K562 (cell line): ENCODE data around the gene ID2. TPM values are rescaled to one million over a fixed set of nuclear protein-coding genes. Genes with fewer than 3 reads are reported as not detected.

Source experiments
- ATAC-seq: fragments of 200-7000 bp; cut with Tn5 transposase; 3 replicates; pipeline ENCODE4 v1.9.1; 2020; ENCODE audit warnings: moderate library complexity
- BruUV-seq: library from RNA; stranded (reverse); fragments of 400-500 nt; replicated peaks from 2 replicates; lab custom pipeline; 2021; lab: Mats Ljungman, UMichigan
- CTCF ChIA-PET: fragments of 300-600 bp; formaldehyde crosslinking; extraction: SDS; loops from one replicate; lab custom pipeline; 2021; ENCODE audit warnings: low intra/inter-chr PET ratio; lab: Yijun Ruan, JAX
- POLR2A ChIA-PET: fragments of 300-600, 350-650 bp; sonication (Branson Sonifier 250); formaldehyde crosslinking; extraction: SDS; loops from one replicate; lab custom pipeline; 2021; ENCODE audit warnings: antibody characterized with exemption, inconsistent platforms; lab: Yijun Ruan, JAX
- DNase-seq, 4 experiments: peaks; one replicate each; pipeline versions ENCODE4 v3.0.0 to v3.0.0-alpha.2; 2011 to 2018; ENCODE audit warnings: low spot score in 3 of 4, mixed read lengths in 3 of 4; ENCODE audit errors: extremely low read depth in 1 of 4
- FAIRE-seq: peaks from 2 replicates; lab custom pipeline; 2011; peaks lifted over from hg19 to GRCh38; lab: Jason Lieb, UNC
- H2AFZ ChIP-seq: 2 replicates; pipeline ENCODE4 v1.6.0; 2011; ENCODE audit warnings: low read depth, low read length, control low read depth, inconsistent platforms
- H3K27ac ChIP-seq: fragments of 200-600 bp; 3 replicates; pipeline ENCODE4 v1.8.0; 2011; ENCODE audit warnings: low read depth, mild to moderate bottlenecking, control low read depth, inconsistent platforms, low read length, moderate library complexity, mixed read lengths; ENCODE audit errors: extremely low read depth
- H3K27me3 ChIP-seq, 2 experiments: fragments of 300-600 bp in 1 of 2; 2 replicates in 1 of 2; 3 replicates in 1 of 2; pipeline versions ENCODE4 v1.6.0 to v1.8.0; 2011; ENCODE audit warnings: inconsistent platforms in 2 of 2, low read length in 2 of 2, mild to moderate bottlenecking in 1 of 2, mixed read lengths in 1 of 2, moderate library complexity in 1 of 2; ENCODE audit not compliant: control insufficient read depth in 2 of 2, insufficient read depth in 2 of 2
- H3K36me3 ChIP-seq: fragments of 300-600 bp; 3 replicates; pipeline ENCODE4 v1.8.0; 2011; ENCODE audit warnings: mild to moderate bottlenecking, low read length, inconsistent platforms; ENCODE audit not compliant: control insufficient read depth, insufficient read depth
- H3K4me1 ChIP-seq, 2 experiments: fragments of 200-600 bp in 1 of 2; replicated peaks in 1 of 2; 2 replicates in 1 of 2; 3 replicates in 1 of 2; pipeline versions ENCODE4 v1.5.1 to v1.8.0; 2011; ENCODE audit warnings: inconsistent platforms in 2 of 2, low read length in 2 of 2, mild to moderate bottlenecking in 1 of 2, mixed read lengths in 1 of 2, moderate library complexity in 1 of 2; ENCODE audit not compliant: control insufficient read depth in 2 of 2, insufficient read depth in 2 of 2
- H3K4me2 ChIP-seq: 2 replicates; pipeline ENCODE4 v1.6.1; 2011; ENCODE audit warnings: low read length, control low read depth, inconsistent platforms, mixed read lengths; ENCODE audit not compliant: insufficient read depth
- H3K4me3 ChIP-seq: fragments of 200-600 bp; sonication (generic), shearing (Covaris generic); 2 replicates; pipeline ENCODE4 v1.5.1; 2016; ENCODE audit warnings: control low read depth, inconsistent platforms
- H3K79me2 ChIP-seq: fragments of 200-600 bp; 3 replicates; pipeline ENCODE4 v1.8.0; 2011; ENCODE audit warnings: low read length, inconsistent platforms; ENCODE audit not compliant: control insufficient read depth, insufficient read depth
- H3K9ac ChIP-seq, 2 experiments: 2 replicates each; pipeline versions ENCODE4 v1.6.0 to v1.6.1; 2011; ENCODE audit warnings: low read depth in 2 of 2, low read length in 2 of 2, control low read depth in 1 of 2, inconsistent platforms in 1 of 2, mild to moderate bottlenecking in 1 of 2, mixed read lengths in 1 of 2; ENCODE audit not compliant: insufficient read depth in 1 of 2
- H3K9me1 ChIP-seq: one replicate; pipeline ENCODE4 v1.6.0; 2011; ENCODE audit warnings: inconsistent platforms, mild to moderate bottlenecking, low read length, moderate library complexity; ENCODE audit not compliant: control insufficient read depth, insufficient read depth
- H3K9me3 ChIP-seq: replicated peaks from 2 replicates; pipeline ENCODE4 v1.5.1; 2011; ENCODE audit warnings: low read depth, low read length, inconsistent platforms; ENCODE audit not compliant: control insufficient read depth, insufficient read depth
- H4K20me1 ChIP-seq: replicated peaks from 2 replicates; pipeline ENCODE4 v1.6.1; 2011; ENCODE audit warnings: low read length, inconsistent platforms, mixed read lengths; ENCODE audit not compliant: control insufficient read depth, insufficient read depth
- ETV1 ChIP-seq: fragments of 450-650 bp; conservative IDR thresholded peaks from 2 replicates; pipeline ENCODE4 v1.6.1; 2016; ENCODE audit warnings: missing genetic modification characterization, control low read depth, low read depth, missing compliant biosample characterization
- KDM2B ChIP-seq: fragments of 250-450 bp; sonication (Bioruptor Pico); IDR thresholded peaks from 2 replicates; pipeline ENCODE4 v1.8.0; 2021; ENCODE audit warnings: mild to moderate bottlenecking, moderate library complexity
- MAFF ChIP-seq: IDR thresholded peaks from 2 replicates; pipeline ENCODE4 v1.6.1; 2012; ENCODE audit warnings: low read length, improper control_type of control experiment
- NFRKB ChIP-seq: fragments of 450-650 bp; IDR thresholded peaks from 2 replicates; pipeline ENCODE4 v1.6.1; 2016; ENCODE audit warnings: low read depth
- RAD21 ChIP-seq, 2 experiments: fragments of 250-450 bp in 1 of 2; fragments of 450-650 bp in 1 of 2; sonication (Bioruptor Pico) in 1 of 2; formaldehyde crosslinking in 1 of 2; IDR thresholded peaks in 1 of 2; conservative IDR thresholded peaks in 1 of 2; 2 replicates each; pipeline versions ENCODE4 v1.4.0 to v1.8.0; 2020 to 2022; ENCODE audit warnings: mild to moderate bottlenecking in 2 of 2, moderate library complexity in 1 of 2
- RBM17 ChIP-seq: fragments of 200-400 bp; formaldehyde crosslinking; IDR thresholded peaks from 2 replicates; pipeline ENCODE4 v1.6.1; 2017; ENCODE audit warnings: low read depth, mild to moderate bottlenecking, low read length, borderline replicate concordance
- RUNX1 ChIP-seq: sonication (generic); IDR thresholded peaks from 2 replicates; pipeline ENCODE4 v1.6.1; 2016; ENCODE audit warnings: antibody characterized with exemption, low read depth
- SMAD1 ChIP-seq: fragments of 150-350 bp; IDR thresholded peaks from 2 replicates; pipeline ENCODE4 v1.6.1; 2014; ENCODE audit warnings: low read length, low read depth; ENCODE audit not compliant: partially characterized antibody
- SRF ChIP-seq, 2 experiments: fragments of 250-450, 450-650 bp in 1 of 2; sonication (Bioruptor Pico) in 1 of 2; sonication (generic) in 1 of 2; formaldehyde crosslinking; IDR thresholded peaks; 2 replicates each; pipeline versions ENCODE4 v1.5.0 to v1.5.1; 2020 to 2022; ENCODE audit warnings: mild to moderate bottlenecking in 1 of 2, missing genetic modification reagents in 1 of 2
- TSC22D4 ChIP-seq: fragments of 450-650 bp; IDR thresholded peaks from 2 replicates; pipeline ENCODE4 v1.6.1; 2016; ENCODE audit warnings: missing genetic modification characterization, missing biosample characterization, control low read depth
- ZBTB43 ChIP-seq: sonication (generic); formaldehyde crosslinking; IDR thresholded peaks from 2 replicates; pipeline ENCODE4 v1.8.0; 2023; ENCODE audit warnings: mild to moderate bottlenecking, missing genetic modification reagents
- ZFP36 ChIP-seq: fragments of 150-350 bp; IDR thresholded peaks from 2 replicates; pipeline ENCODE4 v1.6.1; 2018; ENCODE audit warnings: low read length, low read depth; ENCODE audit not compliant: partially characterized antibody
- ZNF696 ChIP-seq: fragments of 250-450 bp; sonication (Bioruptor Pico); conservative IDR thresholded peaks from 2 replicates; pipeline ENCODE4 v1.4.0; 2020; ENCODE audit warnings: mild to moderate bottlenecking, moderate library complexity
- ZNF764 ChIP-seq: fragments of 250-450 bp; sonication (Bioruptor Pico); IDR thresholded peaks from 2 replicates; pipeline ENCODE4 v1.4.0; 2020; ENCODE audit warnings: low read depth, mild to moderate bottlenecking, moderate library complexity
- WGBS: fragments of 100-300 bp; shearing (Covaris generic); methylation state at CpG from one replicate; pipeline ENCODE4 v1.1.6; 2016; ENCODE audit warnings: low coverage, mixed read lengths; ENCODE audit not compliant: insufficient coverage; ENCODE audit errors: missing lambda C conversion rate; 5-methylcytosine and 5-hydroxymethylcytosine counted together
- in situ Hi-C: fragments of 300-500 bp; cut with MboI; formaldehyde crosslinking; loops from 4 replicates; pipeline ENCODE4 v1.15.0; 2018; ENCODE audit warnings: inconsistent platforms, mixed read lengths
- intact Hi-C: fragments of 100-400 bp; cut with micrococcal nuclease; formaldehyde crosslinking; loops from 2 replicates; pipeline ENCODE4 v1.14.2; 2022
- polyA plus RNA-seq, 8 experiments: library from polyadenylated mRNA; depleted of rRNA in 4 of 8; stranded (reverse) in 5 of 8; unstranded in 3 of 8; fragments of >200 nt; fragmentation: Nextera tagmentation in 2 of 8; fragmentation: Illumina TruSeq in 1 of 8; extraction: Ambion mirVana in 2 of 8; extraction: Trizol in 1 of 8; gene quantifications; 2 replicates each; pipeline versions ENCODE4 v1.2.1 to v1.2.3, GENCODE V29; 2011 to 2014; ENCODE audit warnings: inconsistent platforms in 1 of 8, missing spikeins in 1 of 8
- total RNA-seq, 7 experiments: library from RNA; depleted of rRNA in 6 of 7; stranded (reverse); fragments of >200 nt in 6 of 7; fragmentation: Illumina TruSeq in 2 of 7; extraction: Trizol in 2 of 7; gene quantifications; 2 replicates each; pipeline versions ENCODE4 v1.2.1 to v1.2.3, GENCODE V29; 2011 to 2021; ENCODE audit warnings: low replicate concordance in 1 of 7
- TF ChIP-seq, protein P1 (sequence below): fragments of 250-450 bp; sonication (Bioruptor Pico); IDR thresholded peaks from 2 replicates; pipeline ENCODE4 v1.8.0; 2022; ENCODE audit warnings: inconsistent platforms, mild to moderate bottlenecking, moderate library complexity, borderline replicate concordance
- TF ChIP-seq, protein P2 (sequence below): fragments of 450-650 bp; IDR thresholded peaks from 2 replicates; pipeline ENCODE4 v1.7.0; 2016; ENCODE audit warnings: borderline replicate concordance

ID2 gene
- total and polyA plus RNA-seq, 9 of the 15 experiments (the other 6 are each of a cell fraction or from before 2014, with no cell fraction given): 8.0 to 35.7 (median 16.6) TPM

DNA sequence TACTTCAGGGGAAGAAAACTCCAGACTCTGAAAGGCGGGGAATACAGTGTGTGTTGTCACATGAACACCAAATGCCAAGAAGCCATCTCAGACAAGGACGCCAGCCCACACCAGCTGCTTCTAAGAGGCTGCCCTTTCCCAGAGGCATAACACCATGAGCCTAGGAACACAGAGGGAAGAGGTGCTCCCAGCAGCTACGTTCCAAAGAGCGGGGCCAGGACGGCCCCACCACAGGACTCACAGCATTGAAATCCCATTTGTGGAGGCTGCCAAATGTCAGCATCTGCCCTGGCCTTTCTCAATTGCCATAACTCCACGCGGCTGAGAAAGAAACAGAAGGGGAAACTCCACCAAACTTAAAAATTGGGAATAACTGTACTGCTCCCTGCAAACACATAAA, 20.1 kb upstream of the ID2 start (continued):
- no peak for TF ChIP-seq RAD21 (CRISPR knock-in tag; conservative IDR thresholded peaks at IDR 0.05 in 1 of 2, IDR thresholded peaks at IDR 0.05 in 1 of 2)
- TF ChIP-seq ZNF696 (CRISPR knock-in tag): no peak
- TF ChIP-seq SRF (CRISPR knock-in tag; IDR thresholded peaks at IDR 0.05): no peak
- TF ChIP-seq ZNF764 (CRISPR knock-in tag): no peak

- ChIA-PET CTCF (interaction anchor here (1.3 kb wide), 1 partner anchor 137 kb away, joined by 3 read pairs; no protein-coding TSS in a partner anchor), POLR2A (interaction anchor here (0.6 to 2.4 kb wide), 7 partner anchors 10 to 137 kb away, joined by 3 to 20 read pairs (median 3); partner anchors contain the start of gene ID2)
- no peak overlapping the region for H3K4me3 ChIP-seq
- peak; percentile 76 for FAIRE-seq
- peak in 3 of 4 experiments; percentile 31 to 59 (median 59) for DNase-seq
- no peaks in the 10 kb centered on the region for H3K27me3 ChIP-seq
- H3K9me3 ChIP-seq: no peaks in the 10 kb centered on the region
- no peaks in the 10 kb centered on the region for H3K9me1 ChIP-seq
- no peaks in the 10 kb centered on the region for H3K79me2 ChIP-seq
- intact Hi-C loops (no loop called here), in situ Hi-C loops (no loop called here)
- no TSS peak for BruUV-seq
- peaks cover 11 to 30% of the 10 kb centered on the region in 2 experiments for H3K4me1 ChIP-seq
- no peaks in the 10 kb centered on the region for H3K36me3 ChIP-seq
- no peak overlapping the region for H3K27ac ChIP-seq
- ATAC-seq: peak; percentile 65
- H3K4me2 ChIP-seq: peak overlapping the region; percentile 15; the same call in 1 of the 2 replicates
- 34% methylated on average over 9 of the region's 10 CpGs for WGBS
- peak overlapping the region in 1 of 2 experiments; percentile 4; a peak in 1 of 4 replicates for H3K9ac ChIP-seq
- H4K20me1 ChIP-seq: no peaks in the 10 kb centered on the region
- peak overlapping the region; percentile 71 for H2AFZ ChIP-seq
- TF ChIP-seq ZBTB43 (CRISPR knock-in tag) (no peak), SMAD1 (no peak), RBM17 (no peak), TSC22D4 (no peak), NFRKB (no peak), ETV1 (tag) (no peak), KDM2B (CRISPR knock-in tag) (no peak), RUNX1 (no peak), MAFF (peak; percentile 47; the same call in 1 of the 2 replicates), ZFP36 (no peak)
- TF ChIP-seq, protein P1, sequence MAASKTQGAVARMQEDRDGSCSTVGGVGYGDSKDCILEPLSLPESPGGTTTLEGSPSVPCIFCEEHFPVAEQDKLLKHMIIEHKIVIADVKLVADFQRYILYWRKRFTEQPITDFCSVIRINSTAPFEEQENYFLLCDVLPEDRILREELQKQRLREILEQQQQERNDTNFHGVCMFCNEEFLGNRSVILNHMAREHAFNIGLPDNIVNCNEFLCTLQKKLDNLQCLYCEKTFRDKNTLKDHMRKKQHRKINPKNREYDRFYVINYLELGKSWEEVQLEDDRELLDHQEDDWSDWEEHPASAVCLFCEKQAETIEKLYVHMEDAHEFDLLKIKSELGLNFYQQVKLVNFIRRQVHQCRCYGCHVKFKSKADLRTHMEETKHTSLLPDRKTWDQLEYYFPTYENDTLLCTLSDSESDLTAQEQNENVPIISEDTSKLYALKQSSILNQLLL (CRISPR knock-in tag): no peak
- TF ChIP-seq, protein P2, sequence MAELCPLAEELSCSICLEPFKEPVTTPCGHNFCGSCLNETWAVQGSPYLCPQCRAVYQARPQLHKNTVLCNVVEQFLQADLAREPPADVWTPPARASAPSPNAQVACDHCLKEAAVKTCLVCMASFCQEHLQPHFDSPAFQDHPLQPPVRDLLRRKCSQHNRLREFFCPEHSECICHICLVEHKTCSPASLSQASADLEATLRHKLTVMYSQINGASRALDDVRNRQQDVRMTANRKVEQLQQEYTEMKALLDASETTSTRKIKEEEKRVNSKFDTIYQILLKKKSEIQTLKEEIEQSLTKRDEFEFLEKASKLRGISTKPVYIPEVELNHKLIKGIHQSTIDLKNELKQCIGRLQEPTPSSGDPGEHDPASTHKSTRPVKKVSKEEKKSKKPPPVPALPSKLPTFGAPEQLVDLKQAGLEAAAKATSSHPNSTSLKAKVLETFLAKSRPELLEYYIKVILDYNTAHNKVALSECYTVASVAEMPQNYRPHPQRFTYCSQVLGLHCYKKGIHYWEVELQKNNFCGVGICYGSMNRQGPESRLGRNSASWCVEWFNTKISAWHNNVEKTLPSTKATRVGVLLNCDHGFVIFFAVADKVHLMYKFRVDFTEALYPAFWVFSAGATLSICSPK: no peak
Observed at GRCh38 chr2:8662239-8662879, 19.5 kb upstream of the ID2 start.
